ENCODE measurements around the gene MAP2K5.

MAP2K5 gene

DNA sequence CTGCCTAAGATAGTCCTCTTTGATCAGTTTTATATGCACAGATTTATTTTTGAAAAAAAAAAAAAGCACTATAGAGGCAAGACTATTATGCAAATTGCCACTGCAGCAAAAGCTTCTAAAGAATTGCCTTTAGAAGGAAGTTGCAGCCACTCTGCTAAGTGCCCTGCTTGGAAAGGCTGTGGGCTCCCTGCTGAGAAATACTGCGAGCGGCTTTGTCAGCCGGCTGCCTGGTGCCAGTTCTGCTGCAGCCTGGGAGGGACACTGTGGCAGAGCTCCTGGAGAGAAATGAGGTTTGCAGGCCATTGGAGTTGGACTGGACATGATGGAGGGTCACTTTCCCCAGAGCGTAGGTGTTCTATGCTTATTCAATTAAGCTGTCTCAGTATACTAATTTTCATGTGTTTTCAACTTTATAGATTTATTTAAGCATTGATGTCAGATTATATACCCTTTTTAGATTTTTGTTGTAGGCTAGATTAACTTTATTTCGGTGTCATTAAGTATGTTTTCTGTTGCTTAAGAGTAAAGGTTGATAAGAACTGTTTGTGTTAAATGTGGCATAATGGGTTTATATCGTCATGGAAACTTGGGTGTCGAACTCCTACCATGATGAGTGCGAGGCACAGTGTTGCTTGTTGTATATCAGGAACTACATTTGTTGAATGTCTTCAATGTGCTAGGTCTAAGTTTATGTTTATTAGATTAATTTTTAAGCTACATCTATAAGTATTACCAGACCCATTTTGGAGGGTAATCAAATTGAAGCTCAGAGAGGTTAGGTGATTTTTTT lies 6.6 kb downstream of the MAP2K5 start:
- Histone ChIP-seq H3K27ac (ENCODE audit: low read depth, low read length) (no peak overlapping the region), H3K4me3 (ENCODE audit: low read length) (no peak overlapping the region), H3K18ac (ENCODE audit: low read length) (no peak overlapping the region)

DNA sequence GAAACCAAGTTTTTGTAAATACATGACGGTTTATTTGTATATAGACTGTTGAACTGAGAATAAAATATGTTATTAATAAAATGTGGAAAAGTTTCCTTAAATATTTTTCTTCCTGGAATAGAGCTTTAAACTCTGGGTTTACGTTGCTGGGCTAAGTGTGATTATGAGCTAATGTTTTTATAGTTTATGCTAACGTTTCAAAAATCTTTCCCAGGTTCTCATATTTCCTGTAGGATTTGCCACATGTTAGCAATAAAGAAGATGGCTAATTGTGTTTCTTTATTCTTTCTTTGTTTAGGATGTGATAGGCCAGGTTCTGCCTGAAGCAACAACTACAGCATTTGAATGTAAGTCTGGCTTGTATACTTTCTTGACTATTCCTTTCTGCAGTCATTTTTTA lies 7.2 kb downstream of the MAP2K5 start:
- 88% methylated on average over 1 of the region's 3 CpGs for WGBS (ENCODE audit: extremely low coverage, insufficient coverage, low lambda C conversion rate)

More for the DNA sequence above, 6.6 kb downstream of the MAP2K5 start:
- no peak overlapping the region for H3K23ac ChIP-seq (ENCODE audit: low read length)
- peaks cover 3% of the 10 kb centered on the region for H3K4me1 ChIP-seq (ENCODE audit: control insufficient read depth, low read depth, low read length)
- H3K79me1 ChIP-seq (ENCODE audit: low read length) = no peaks in the 10 kb centered on the region
- no peak overlapping the region for H3K9ac ChIP-seq (ENCODE audit: low read length)
- no peak overlapping the region for H3K56ac ChIP-seq (ENCODE audit: low read length)
- no peak overlapping the region for H4K5ac ChIP-seq (ENCODE audit: low read length)
- no peak overlapping the region for H4K8ac ChIP-seq (ENCODE audit: low read depth, low read length)
- no peak overlapping the region for H2BK120ac ChIP-seq (ENCODE audit: low read depth, low read length)
- DNase-seq = peak; percentile 93
- no peaks in the 10 kb centered on the region for H3K79me2 ChIP-seq (ENCODE audit: control insufficient read depth, insufficient read depth, low read length)
- H2AK5ac ChIP-seq (ENCODE audit: low read length) = no peak overlapping the region
- no peak overlapping the region for H2BK5ac ChIP-seq (ENCODE audit: low read length)
- no peak overlapping the region for H3K4me2 ChIP-seq (ENCODE audit: low read length)
- H3K36me3 ChIP-seq (ENCODE audit: control insufficient read depth, insufficient read depth, low read length) = no peaks in the 10 kb centered on the region
- H2BK15ac ChIP-seq (replicated peaks; ENCODE audit: low read depth) = no peak overlapping the region
- no peaks in the 10 kb centered on the region for H3K27me3 ChIP-seq (ENCODE audit: insufficient read depth, low read length, poor library complexity)
- H3K4ac ChIP-seq (ENCODE audit: low read depth, low read length) = no peak overlapping the region
- no CpG with 5 or more reads among the region's 8 CpGs for WGBS (ENCODE audit: extremely low coverage, insufficient coverage, low lambda C conversion rate)

DNA sequence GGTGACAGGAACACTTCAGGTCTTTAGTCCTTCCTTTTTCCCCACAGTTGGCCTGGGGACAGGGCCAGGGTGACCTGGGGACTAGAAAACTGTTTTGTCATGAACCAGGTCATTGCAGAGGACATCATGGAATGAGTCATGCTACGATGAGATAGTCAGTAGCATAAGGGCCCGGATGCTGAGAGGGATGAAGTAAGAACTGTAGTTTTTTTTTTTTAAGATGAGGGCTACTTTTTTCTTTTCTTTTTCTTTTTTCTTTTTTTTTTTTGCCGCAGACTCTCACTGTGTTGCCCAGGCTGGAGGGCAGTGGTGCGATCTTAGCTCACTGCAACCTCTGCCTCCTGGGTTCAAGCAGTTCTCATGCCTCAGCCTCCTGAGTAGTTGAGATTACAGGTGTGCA lies 8.0 kb downstream of the MAP2K5 start:
- Histone ChIP-seq H3K36me3 (ENCODE audit: control insufficient read depth, insufficient read depth, low read length) (no peaks in the 10 kb centered on the region), H2BK120ac (ENCODE audit: low read depth, low read length) (no peak overlapping the region), H3K4me1 (ENCODE audit: control insufficient read depth, low read depth, low read length) (peaks cover 3% of the 10 kb centered on the region), H4K8ac (ENCODE audit: low read depth, low read length) (no peak overlapping the region), H3K9ac (ENCODE audit: low read length) (no peak overlapping the region), H3K79me2 (ENCODE audit: control insufficient read depth, insufficient read depth, low read length) (no peaks in the 10 kb centered on the region), H3K4ac (ENCODE audit: low read depth, low read length) (peak overlapping the region; percentile 0), H3K23ac (ENCODE audit: low read length) (no peak overlapping the region), H3K56ac (ENCODE audit: low read length) (no peak overlapping the region), H2BK5ac (ENCODE audit: low read length) (no peak overlapping the region), H3K4me2 (ENCODE audit: low read length) (no peak overlapping the region), H3K4me3 (ENCODE audit: low read length) (no peak overlapping the region), H3K79me1 (ENCODE audit: low read length) (no peaks in the 10 kb centered on the region), H3K27ac (ENCODE audit: low read depth, low read length) (no peak overlapping the region), H2BK15ac (replicated peaks; ENCODE audit: low read depth) (no peak overlapping the region), H3K18ac (ENCODE audit: low read length) (no peak overlapping the region), H2AK5ac (ENCODE audit: low read length) (no peak overlapping the region), H3K27me3 (ENCODE audit: insufficient read depth, low read length, poor library complexity) (no peaks in the 10 kb centered on the region), H4K5ac (ENCODE audit: low read length) (no peak overlapping the region)
- peak; percentile 69 for DNase-seq
- WGBS (ENCODE audit: extremely low coverage, insufficient coverage, low lambda C conversion rate) = no CpG with 5 or more reads among the region's 4 CpGs

More for the DNA sequence above, 7.2 kb downstream of the MAP2K5 start:
- Histone ChIP-seq H3K4me1 (ENCODE audit: control insufficient read depth, low read depth, low read length) (peaks cover 3% of the 10 kb centered on the region), H4K8ac (ENCODE audit: low read depth, low read length) (no peak overlapping the region), H3K36me3 (ENCODE audit: control insufficient read depth, insufficient read depth, low read length) (no peaks in the 10 kb centered on the region), H2AK5ac (ENCODE audit: low read length) (no peak overlapping the region), H3K23ac (ENCODE audit: low read length) (no peak overlapping the region), H4K5ac (ENCODE audit: low read length) (no peak overlapping the region), H3K9ac (ENCODE audit: low read length) (no peak overlapping the region), H3K27me3 (ENCODE audit: insufficient read depth, low read length, poor library complexity) (no peaks in the 10 kb centered on the region), H3K79me1 (ENCODE audit: low read length) (no peaks in the 10 kb centered on the region), H2BK15ac (replicated peaks; ENCODE audit: low read depth) (no peak overlapping the region), H3K4me3 (ENCODE audit: low read length) (no peak overlapping the region), H3K79me2 (ENCODE audit: control insufficient read depth, insufficient read depth, low read length) (no peaks in the 10 kb centered on the region), H3K56ac (ENCODE audit: low read length) (no peak overlapping the region), H3K4ac (ENCODE audit: low read depth, low read length) (no peak overlapping the region), H3K4me2 (ENCODE audit: low read length) (no peak overlapping the region), H3K18ac (ENCODE audit: low read length) (no peak overlapping the region), H2BK5ac (ENCODE audit: low read length) (no peak overlapping the region), H2BK120ac (ENCODE audit: low read depth, low read length) (no peak overlapping the region), H3K27ac (ENCODE audit: low read depth, low read length) (no peak overlapping the region)
- no peak for DNase-seq

DNA sequence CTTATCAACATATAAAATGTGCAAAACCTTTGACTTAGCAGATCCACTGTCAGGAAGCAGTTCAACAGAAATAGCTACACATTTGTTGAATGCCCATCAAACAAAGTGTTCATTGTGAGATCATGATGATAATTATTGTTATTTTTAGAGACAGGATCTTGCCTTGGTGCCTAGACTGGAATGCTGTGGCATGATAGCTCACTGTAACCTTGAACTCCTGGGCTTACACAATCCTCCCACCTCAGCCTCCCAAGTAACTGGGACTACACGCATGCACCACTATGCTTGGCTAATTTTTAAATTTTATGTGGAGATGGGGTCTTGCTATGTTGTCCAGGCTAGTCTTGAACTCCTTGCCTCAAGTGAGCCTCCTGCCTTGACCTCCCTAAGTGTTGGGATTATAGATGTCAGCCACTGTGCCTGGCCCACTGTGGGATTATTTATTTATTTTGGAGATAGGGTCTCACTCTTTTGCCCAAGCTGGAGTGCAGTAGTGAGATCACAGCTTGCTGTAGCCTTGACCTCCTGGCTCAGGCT lies 8.8 kb downstream of the MAP2K5 start:
- no peak overlapping the region for H2BK15ac ChIP-seq (replicated peaks; ENCODE audit: low read depth)
- no peak overlapping the region for H3K23ac ChIP-seq (ENCODE audit: low read length)
- WGBS (ENCODE audit: extremely low coverage, insufficient coverage, low lambda C conversion rate) = no CpG with 5 or more reads among the region's 1 CpG
- H4K5ac ChIP-seq (ENCODE audit: low read length) = no peak overlapping the region
- H2BK120ac ChIP-seq (ENCODE audit: low read depth, low read length) = no peak overlapping the region
- no peak overlapping the region for H3K4ac ChIP-seq (ENCODE audit: low read depth, low read length)
- no peak overlapping the region for H3K9ac ChIP-seq (ENCODE audit: low read length)
- H3K4me2 ChIP-seq (ENCODE audit: low read length) = no peak overlapping the region
- H2BK5ac ChIP-seq (ENCODE audit: low read length) = no peak overlapping the region
- H3K18ac ChIP-seq (ENCODE audit: low read length) = no peak overlapping the region
- H3K4me3 ChIP-seq (ENCODE audit: low read length) = no peak overlapping the region
- H3K27ac ChIP-seq (ENCODE audit: low read depth, low read length) = no peak overlapping the region
- no peak overlapping the region for H2AK5ac ChIP-seq (ENCODE audit: low read length)
- peaks cover 3% of the 10 kb centered on the region for H3K4me1 ChIP-seq (ENCODE audit: control insufficient read depth, low read depth, low read length)
- H3K36me3 ChIP-seq (ENCODE audit: control insufficient read depth, insufficient read depth, low read length) = no peaks in the 10 kb centered on the region
- no peak for DNase-seq
- no peak overlapping the region for H4K8ac ChIP-seq (ENCODE audit: low read depth, low read length)
- no peaks in the 10 kb centered on the region for H3K79me1 ChIP-seq (ENCODE audit: low read length)
- H3K79me2 ChIP-seq (ENCODE audit: control insufficient read depth, insufficient read depth, low read length) = no peaks in the 10 kb centered on the region
- H3K56ac ChIP-seq (ENCODE audit: low read length) = no peak overlapping the region
- H3K27me3 ChIP-seq (ENCODE audit: insufficient read depth, low read length, poor library complexity) = no peaks in the 10 kb centered on the region

DNA sequence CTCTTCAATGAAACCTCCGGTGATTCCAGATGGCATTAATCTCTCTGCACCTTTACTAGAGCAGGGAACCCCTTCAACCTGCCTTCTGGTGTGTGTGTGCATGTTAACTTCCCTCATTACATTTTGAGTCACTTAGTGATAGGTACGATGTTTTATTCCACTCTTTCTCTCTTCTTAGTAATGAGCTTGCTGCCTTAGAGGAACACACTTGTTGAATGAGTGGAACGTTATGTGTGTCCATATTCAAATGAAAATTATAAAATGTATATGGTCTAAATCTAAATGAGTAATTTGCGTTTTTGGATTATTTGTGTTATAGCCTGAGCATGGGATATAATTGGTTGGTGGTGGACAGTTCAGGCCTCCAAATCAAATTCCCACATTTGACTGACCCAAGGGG lies 12.1 kb downstream of the MAP2K5 start:
- Histone ChIP-seq H3K27me3 (ENCODE audit: insufficient read depth, low read length, poor library complexity) (no peaks in the 10 kb centered on the region), H3K18ac (ENCODE audit: low read length) (no peak overlapping the region), H4K8ac (ENCODE audit: low read depth, low read length) (no peak overlapping the region), H3K36me3 (ENCODE audit: control insufficient read depth, insufficient read depth, low read length) (no peaks in the 10 kb centered on the region), H3K79me1 (ENCODE audit: low read length) (no peaks in the 10 kb centered on the region), H3K27ac (ENCODE audit: low read depth, low read length) (no peak overlapping the region), H2BK5ac (ENCODE audit: low read length) (no peak overlapping the region), H2BK15ac (replicated peaks; ENCODE audit: low read depth) (no peak overlapping the region), H2BK120ac (ENCODE audit: low read depth, low read length) (no peak overlapping the region), H3K9ac (ENCODE audit: low read length) (no peak overlapping the region), H4K5ac (ENCODE audit: low read length) (no peak overlapping the region), H3K4me1 (ENCODE audit: control insufficient read depth, low read depth, low read length) (no peaks in the 10 kb centered on the region), H2AK5ac (ENCODE audit: low read length) (no peak overlapping the region), H3K4me3 (ENCODE audit: low read length) (no peak overlapping the region), H3K56ac (ENCODE audit: low read length) (no peak overlapping the region), H3K4me2 (ENCODE audit: low read length) (no peak overlapping the region), H3K23ac (ENCODE audit: low read length) (no peak overlapping the region), H3K79me2 (ENCODE audit: control insufficient read depth, insufficient read depth, low read length) (no peaks in the 10 kb centered on the region), H3K4ac (ENCODE audit: low read depth, low read length) (no peak overlapping the region)
- 100% methylated on average over 1 of the region's 4 CpGs for WGBS (ENCODE audit: extremely low coverage, insufficient coverage, low lambda C conversion rate)
- no peak for DNase-seq
